A549 (cell line): ENCODE measurements around the gene ZNF521. TPM values are rescaled to one million over a fixed set of nuclear protein-coding genes. Genes with fewer than 3 reads are reported as not detected.

Source experiments
- ATAC-seq, 2 experiments: fragments of 200-7000 bp in 1 of 2; fragments of >200 bp in 1 of 2; cut with Nextera tagmentation in 1 of 2; cut with Tn5 transposase in 1 of 2; 3 replicates each; pipeline versions ENCODE4 v1.8.0 to v1.9.1; 2018 to 2020; ENCODE audit warnings: mild to moderate bottlenecking in 1 of 2, moderate library complexity in 1 of 2
- CTCF ChIA-PET: fragments of 300-600 bp; sonication (Branson Sonifier 250); formaldehyde crosslinking; extraction: SDS; loops from one replicate; lab custom pipeline; 2021; ENCODE audit warnings: antibody characterized with exemption, inconsistent platforms; lab: Yijun Ruan, JAX
- POLR2A ChIA-PET: fragments of 350-600 bp; formaldehyde crosslinking; extraction: SDS; loops from one replicate; lab custom pipeline; 2021; ENCODE audit warnings: antibody characterized with exemption, inconsistent platforms; lab: Yijun Ruan, JAX
- DNase-seq, 2 experiments: peaks; one replicate each; pipeline versions ENCODE4 v3.0.0 to v3.0.0-alpha.2; 2011 to 2016; ENCODE audit warnings: low read depth in 1 of 2, low spot score in 1 of 2
- FAIRE-seq: peaks from 2 replicates; lab custom pipeline; 2011; peaks lifted over from hg19 to GRCh38; lab: Jason Lieb, UNC
- H3K27ac ChIP-seq, 2 experiments: fragments of >200 bp; sonication (Bioruptor Twin); formaldehyde crosslinking; 3 replicates each; pipeline ENCODE4 v1.5.1; 2016 to 2017
- H3K4me1 ChIP-seq: fragments of >200 bp; sonication (Bioruptor Twin); formaldehyde crosslinking; 3 replicates; pipeline ENCODE4 v1.6.1; 2016
- H3K4me2 ChIP-seq: fragments of >200 bp; sonication (Bioruptor Twin); formaldehyde crosslinking; 3 replicates; pipeline ENCODE4 v1.6.1; 2016
- H3K4me3 ChIP-seq: fragments of >200 bp; sonication (Bioruptor Twin); formaldehyde crosslinking; 3 replicates; pipeline ENCODE4 v1.5.1; 2016
- H3K9me3 ChIP-seq: fragments of >200 bp; sonication (Bioruptor Twin); formaldehyde crosslinking; 3 replicates; pipeline ENCODE4 v1.6.1; 2016
- CBX2 ChIP-seq: fragments of 200-600 bp; sonication (generic); IDR thresholded peaks from 2 replicates; pipeline ENCODE4 v1.6.1; 2016; ENCODE audit warnings: low read depth, mild to moderate bottlenecking, borderline replicate concordance
- CEBPB ChIP-seq, 2 experiments: fragments of >200 bp in 1 of 2; sonication (Bioruptor Twin) in 1 of 2; formaldehyde crosslinking in 1 of 2; IDR thresholded peaks; 2 replicates each; pipeline ENCODE4 v1.6.1; 2012 to 2016
- EHF ChIP-seq: fragments of 250-450 bp; sonication (Bioruptor Pico); IDR thresholded peaks from 2 replicates; pipeline ENCODE4 v1.5.0; 2020; ENCODE audit warnings: mild to moderate bottlenecking
- EP300 ChIP-seq, 2 experiments: fragments of >200 bp; sonication (Bioruptor Twin); formaldehyde crosslinking; IDR thresholded peaks; 2 replicates in 1 of 2; 3 replicates in 1 of 2; pipeline ENCODE4 v1.6.1; 2016 to 2017
- FOSB ChIP-seq: fragments of 250-450 bp; sonication (Bioruptor Pico); IDR thresholded peaks from 2 replicates; pipeline ENCODE4 v1.5.0; 2020; ENCODE audit warnings: mild to moderate bottlenecking, moderate library complexity
- FOXS1 ChIP-seq: fragments of 250-450 bp; sonication (Bioruptor Pico); IDR thresholded peaks from 2 replicates; pipeline ENCODE4 v1.5.0; 2020; ENCODE audit warnings: mild to moderate bottlenecking, moderate library complexity
- HEYL ChIP-seq: fragments of 250-450 bp; sonication (Bioruptor Pico); IDR thresholded peaks from 2 replicates; pipeline ENCODE4 v1.8.0; 2021; ENCODE audit warnings: mild to moderate bottlenecking, moderate library complexity
- HOXB13 ChIP-seq: fragments of 250-450 bp; sonication (Bioruptor Pico); IDR thresholded peaks from 2 replicates; pipeline ENCODE4 v1.5.0; 2020; ENCODE audit warnings: low read depth, mild to moderate bottlenecking, moderate library complexity
- HOXB5 ChIP-seq: fragments of 250-450 bp; sonication (Bioruptor Pico); IDR thresholded peaks from 2 replicates; pipeline ENCODE4 v1.5.0; 2020; ENCODE audit warnings: mild to moderate bottlenecking, moderate library complexity
- KDM1A ChIP-seq: fragments of 200-600 bp; sonication (generic); IDR thresholded peaks from 2 replicates; pipeline ENCODE4 v1.6.1; 2016; ENCODE audit warnings: low read depth, mild to moderate bottlenecking
- KDM5A ChIP-seq: fragments of 200-600 bp; sonication (generic); IDR thresholded peaks from 2 replicates; pipeline ENCODE4 v1.6.1; 2016; ENCODE audit warnings: antibody characterized with exemption, mild to moderate bottlenecking
- MYC ChIP-seq: IDR thresholded peaks from 2 replicates; pipeline ENCODE4 v1.6.1; 2012; ENCODE audit warnings: mild to moderate bottlenecking, inconsistent platforms, low read length, improper control_type of control experiment, borderline replicate concordance
- PHF8 ChIP-seq: fragments of 200-600 bp; sonication (generic); IDR thresholded peaks from 2 replicates; pipeline ENCODE4 v1.6.1; 2016; ENCODE audit warnings: low read depth, mild to moderate bottlenecking, antibody characterized with exemption, moderate library complexity, borderline replicate concordance
- POLR2A ChIP-seq: IDR thresholded peaks from 2 replicates; pipeline ENCODE4 v1.6.1; 2012; ENCODE audit warnings: mild to moderate bottlenecking, low read length
- RFX5 ChIP-seq: fragments of 450-650 bp; IDR thresholded peaks from 2 replicates; pipeline ENCODE4 v1.7.1; 2014; ENCODE audit warnings: antibody characterized with exemption, mild to moderate bottlenecking, moderate library complexity
- TFCP2L1 ChIP-seq: fragments of 250-450 bp; sonication (Bioruptor Pico); IDR thresholded peaks from 2 replicates; pipeline ENCODE4 v1.5.0; 2021; ENCODE audit warnings: mild to moderate bottlenecking
- ZNF302 ChIP-seq: fragments of 250-450 bp; sonication (Bioruptor Pico); IDR thresholded peaks from 2 replicates; pipeline ENCODE4 v1.9.0; 2021; ENCODE audit warnings: inconsistent platforms, mild to moderate bottlenecking, moderate library complexity
- WGBS: methylation state at CpG from one replicate; pipeline ENCODE4 v1.1.6; 2017; ENCODE audit errors: missing lambda C conversion rate; 5-methylcytosine and 5-hydroxymethylcytosine counted together
- polyA plus RNA-seq, 4 experiments: library from polyadenylated mRNA; depleted of rRNA in 3 of 4; stranded (reverse); fragments of >200 nt; fragmentation: RNase III in 1 of 4; extraction: RNeasy Plus Mini Kit Qiagen cat#74134 plus additional on column Dnase treatment in 1 of 4; gene quantifications; 2 replicates in 3 of 4; 3 replicates in 1 of 4; pipeline ENCODE4 v1.2.3, GENCODE V29; 2011 to 2017
- TF ChIP-seq, protein P1 (sequence below): IDR thresholded peaks from 2 replicates; pipeline ENCODE4 v1.6.1; 2012; ENCODE audit warnings: low read depth, borderline replicate concordance
- TF ChIP-seq, protein P2 (sequence below): fragments of >200 bp; sonication (Bioruptor Twin); formaldehyde crosslinking; IDR thresholded peaks from 3 replicates; pipeline ENCODE4 v1.5.1; 2016

The ZNF521 gene
- polyA plus RNA-seq, 2 of the 4 experiments (the other 2 are of a cell fraction): not detected

DNA sequence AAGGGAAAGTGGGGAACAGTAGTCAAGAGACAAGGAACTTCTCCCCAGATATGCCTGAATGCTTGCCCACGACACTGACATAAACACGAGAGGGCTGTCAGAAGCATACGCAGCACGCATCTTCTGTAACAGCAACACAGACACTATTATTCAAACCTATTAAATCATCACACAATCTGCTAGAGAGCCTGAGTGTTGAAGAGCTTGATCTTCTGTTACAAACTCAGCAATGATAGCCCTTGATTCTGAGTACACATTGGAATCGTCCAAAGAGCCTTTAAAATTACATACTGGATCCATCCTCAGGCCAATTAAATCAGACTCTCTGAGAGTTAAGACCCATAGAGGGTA is 111.6 kb downstream of the ZNF521 start:
- TF ChIP-seq FOXS1 (CRISPR knock-in tag): no peak
- TF ChIP-seq RFX5: no peak
- TF ChIP-seq ZNF302 (CRISPR knock-in tag): no peak
- Histone ChIP-seq H3K4me1 (no peaks in the 10 kb centered on the region), H3K4me2 (no peak overlapping the region), H3K9me3 (no peaks in the 10 kb centered on the region), H3K4me3 (no peak overlapping the region), H3K27ac (no peak overlapping the region)
- POLR2A ChIA-PET: no interaction called here
- CTCF ChIA-PET: no interaction called here
- ATAC-seq (no peak), DNase-seq (no peak), FAIRE-seq (no peak)
- WGBS: 17% methylated on average over 5 of the region's 5 CpGs

DNA sequence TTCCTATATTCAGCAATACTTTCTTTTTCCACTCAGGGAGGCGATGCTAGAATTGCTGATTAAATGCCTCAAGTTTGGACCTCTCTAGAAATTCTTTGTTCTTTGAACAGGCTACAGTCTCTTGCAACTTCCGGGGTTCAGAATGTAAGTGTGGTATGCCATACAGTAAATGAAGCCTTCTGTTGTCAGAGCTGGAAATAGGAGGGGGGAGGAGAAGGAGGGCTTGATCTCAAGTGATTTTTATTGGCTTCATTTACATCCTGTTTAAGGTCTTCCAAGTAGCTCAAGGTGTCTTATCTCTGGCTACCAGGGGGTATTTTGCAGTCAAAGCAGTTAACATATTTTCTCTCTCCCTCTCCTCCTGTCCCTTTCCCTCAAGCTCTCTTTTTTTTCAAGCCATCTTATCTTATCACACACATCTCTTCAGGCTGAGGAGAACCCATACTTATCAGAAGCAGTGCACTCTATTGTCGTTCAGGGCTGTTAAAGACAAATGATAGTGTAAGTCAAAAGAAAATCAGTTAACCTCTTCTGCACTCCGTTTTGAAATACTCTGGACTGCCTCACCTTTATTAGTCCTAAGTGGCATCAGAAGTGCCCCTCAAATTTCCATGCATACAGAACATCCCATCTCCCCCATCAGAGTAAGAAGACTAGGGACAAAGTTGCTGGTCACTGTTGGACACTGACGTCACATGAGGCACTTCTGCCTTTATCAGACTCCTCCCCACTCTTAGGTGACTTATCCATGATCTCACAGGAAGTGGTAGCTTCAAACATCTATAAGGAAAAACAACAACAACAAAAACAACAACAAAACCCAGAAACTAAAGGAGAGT is 112.2 kb downstream of the ZNF521 start:
- CTCF ChIA-PET: no interaction called here
- ATAC-seq: no peak
- no peak for TF ChIP-seq CEBPB (IDR thresholded peaks at IDR 0.05)

DNA sequence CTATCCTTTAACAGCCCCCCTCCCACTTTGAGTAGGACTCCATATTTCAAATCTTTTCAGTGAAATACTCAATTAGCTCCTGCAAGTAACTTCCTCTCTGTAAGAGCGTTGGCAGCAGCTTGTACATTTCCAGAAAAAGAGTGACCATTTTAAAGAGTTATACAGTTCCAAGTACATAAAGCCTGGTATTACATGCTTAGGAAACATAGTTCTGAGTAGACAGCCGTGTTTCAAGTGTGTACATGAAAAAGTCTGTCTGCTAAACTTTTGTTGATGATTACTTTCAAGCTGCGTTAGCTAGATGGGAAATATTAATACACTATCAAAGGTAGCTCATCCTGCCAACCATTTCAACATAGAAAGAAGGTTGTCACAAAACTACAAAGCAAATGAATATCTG is 112.8 kb downstream of the ZNF521 start:
- no peak for FAIRE-seq
- TF ChIP-seq, protein P1, sequence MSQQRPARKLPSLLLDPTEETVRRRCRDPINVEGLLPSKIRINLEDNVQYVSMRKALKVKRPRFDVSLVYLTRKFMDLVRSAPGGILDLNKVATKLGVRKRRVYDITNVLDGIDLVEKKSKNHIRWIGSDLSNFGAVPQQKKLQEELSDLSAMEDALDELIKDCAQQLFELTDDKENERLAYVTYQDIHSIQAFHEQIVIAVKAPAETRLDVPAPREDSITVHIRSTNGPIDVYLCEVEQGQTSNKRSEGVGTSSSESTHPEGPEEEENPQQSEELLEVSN: no peak
- TF ChIP-seq ZNF302 (CRISPR knock-in tag) (no peak), POLR2A (no peak), HOXB13 (CRISPR knock-in tag) (no peak), MYC (no peak), HEYL (no peak), FOXS1 (CRISPR knock-in tag) (no peak)
- DNase-seq: no peak
- no peak for ATAC-seq
- no peak overlapping the region for H3K4me3 ChIP-seq
- CTCF ChIA-PET: no interaction called here
- POLR2A ChIA-PET: no interaction called here
- H3K9me3 ChIP-seq: no peaks in the 10 kb centered on the region
- no peak overlapping the region for H3K27ac ChIP-seq
- no peaks in the 10 kb centered on the region for H3K4me1 ChIP-seq
- no peak overlapping the region for H3K4me2 ChIP-seq
- WGBS: 4% methylated on average over 3 of the region's 3 CpGs

More for the DNA sequence above, 112.2 kb downstream of the ZNF521 start:
- H3K4me1 ChIP-seq: no peaks in the 10 kb centered on the region
- POLR2A ChIA-PET: no interaction called here
- no peaks in the 10 kb centered on the region for H3K9me3 ChIP-seq
- no peak overlapping the region for H3K27ac ChIP-seq
- H3K4me3 ChIP-seq: no peak overlapping the region
- DNase-seq: no peak
- no peak overlapping the region for H3K4me2 ChIP-seq
- no peak for FAIRE-seq
- WGBS: 1% methylated on average over 5 of the region's 5 CpGs

DNA sequence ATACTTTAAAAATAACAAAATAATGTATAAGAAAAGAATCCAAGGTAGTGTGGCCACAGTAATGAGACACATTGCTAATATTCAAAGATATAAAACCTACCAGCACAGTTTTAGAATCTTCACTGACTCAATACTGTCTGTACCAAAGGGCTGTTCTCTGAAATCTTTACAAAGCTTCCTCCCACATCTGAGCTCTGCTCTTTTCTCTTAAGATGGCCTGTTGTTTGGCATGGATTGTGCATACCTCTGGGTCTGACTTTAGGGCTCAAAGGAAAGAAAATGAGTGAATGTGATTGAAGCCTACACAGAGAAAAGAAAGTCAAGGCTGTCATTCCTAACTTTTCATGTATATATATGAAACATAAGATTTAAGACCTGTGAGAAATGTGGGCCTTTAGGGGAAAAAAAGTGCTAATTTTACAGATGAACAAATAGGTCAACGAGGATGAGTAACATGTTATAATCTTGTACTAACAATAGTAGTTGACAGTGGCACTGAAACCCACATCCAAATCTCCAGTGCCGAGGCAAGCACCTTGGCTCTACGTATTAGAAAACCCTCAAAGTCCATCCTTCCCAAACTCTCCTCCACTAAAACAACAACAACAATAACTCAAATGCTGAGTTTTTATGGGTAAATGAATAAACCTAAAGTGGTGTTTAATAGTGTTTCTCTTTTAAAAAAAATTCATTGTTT is 114.2 kb downstream of the ZNF521 start:
- H3K4me1 ChIP-seq: no peaks in the 10 kb centered on the region
- ChIA-PET CTCF (no interaction called here), POLR2A (no interaction called here)
- H3K9me3 ChIP-seq: no peaks in the 10 kb centered on the region
- DNase-seq (no peak), FAIRE-seq (no peak), ATAC-seq (no peak)
- no peak overlapping the region for H3K27ac ChIP-seq
- no peak overlapping the region for H3K4me2 ChIP-seq
- WGBS: 48% methylated on average over 3 of the region's 3 CpGs
- no peak overlapping the region for H3K4me3 ChIP-seq
- TF ChIP-seq EP300 (IDR thresholded peaks at IDR 0.05) (no peak), FOSB (CRISPR knock-in tag) (no peak), TFCP2L1 (CRISPR knock-in tag) (no peak), POLR2A (no peak), HOXB5 (CRISPR knock-in tag) (no peak), PHF8 (no peak), EHF (no peak), KDM5A (no peak), KDM1A (no peak), RFX5 (no peak), CBX2 (no peak)
- TF ChIP-seq, protein P2, sequence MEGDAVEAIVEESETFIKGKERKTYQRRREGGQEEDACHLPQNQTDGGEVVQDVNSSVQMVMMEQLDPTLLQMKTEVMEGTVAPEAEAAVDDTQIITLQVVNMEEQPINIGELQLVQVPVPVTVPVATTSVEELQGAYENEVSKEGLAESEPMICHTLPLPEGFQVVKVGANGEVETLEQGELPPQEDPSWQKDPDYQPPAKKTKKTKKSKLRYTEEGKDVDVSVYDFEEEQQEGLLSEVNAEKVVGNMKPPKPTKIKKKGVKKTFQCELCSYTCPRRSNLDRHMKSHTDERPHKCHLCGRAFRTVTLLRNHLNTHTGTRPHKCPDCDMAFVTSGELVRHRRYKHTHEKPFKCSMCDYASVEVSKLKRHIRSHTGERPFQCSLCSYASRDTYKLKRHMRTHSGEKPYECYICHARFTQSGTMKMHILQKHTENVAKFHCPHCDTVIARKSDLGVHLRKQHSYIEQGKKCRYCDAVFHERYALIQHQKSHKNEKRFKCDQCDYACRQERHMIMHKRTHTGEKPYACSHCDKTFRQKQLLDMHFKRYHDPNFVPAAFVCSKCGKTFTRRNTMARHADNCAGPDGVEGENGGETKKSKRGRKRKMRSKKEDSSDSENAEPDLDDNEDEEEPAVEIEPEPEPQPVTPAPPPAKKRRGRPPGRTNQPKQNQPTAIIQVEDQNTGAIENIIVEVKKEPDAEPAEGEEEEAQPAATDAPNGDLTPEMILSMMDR: no peak
- TF ChIP-seq, all 56 proteins: peak for 0
